Stomach (tissue), 9 donors: ENCODE measurements around the gene RAB4A. TPM values are rescaled to one million over a fixed set of nuclear protein-coding genes. Genes with fewer than 3 reads are reported as not detected.

ENCODE experiments used
- DNase-seq, 2 donors: peaks; one replicate each; pipeline versions ENCODE4 v3.0.0 to v3.0.0-alpha.2; 2013 to 2019
- H3K27ac ChIP-seq, 5 donors: fragments of 200-600 bp in 4 of 5; sonication (generic) in 4 of 5; one replicate each; pipeline ENCODE4 v1.5.1; 2013 to 2019; ENCODE audit warnings: mild to moderate bottlenecking in 1 of 5, moderate library complexity in 1 of 5
- H3K27me3 ChIP-seq, 3 donors: fragments of 200-600 bp; sonication (generic); one replicate each; pipeline ENCODE4 v1.5.1; 2017 to 2019; ENCODE audit warnings: mixed run types in 1 of 3
- H3K36me3 ChIP-seq, 4 donors: fragments of 200-600 bp; sonication (generic); 1 replicate in 3 of 4; 2 replicates in 1 of 4; pipeline ENCODE4 v1.5.1; 2016 to 2019
- H3K4me1 ChIP-seq, 4 donors: fragments of 200-600 bp; sonication (generic); one replicate each; pipeline ENCODE4 v1.5.1; 2016 to 2019
- H3K4me3 ChIP-seq, 4 donors: fragments of 200-600 bp; sonication (generic) in 3 of 4; one replicate each; pipeline ENCODE4 v1.5.1; 2016 to 2019; ENCODE audit warnings: mild to moderate bottlenecking in 1 of 4
- H3K9me3 ChIP-seq, 4 donors: fragments of 200-600 bp; sonication (generic); one replicate each; pipeline ENCODE4 v1.5.1; 2016 to 2019
- CTCF ChIP-seq, 7 experiments: fragments of 450-650 bp in 4 of 7; fragments of 200-600 bp in 3 of 7; sonication (generic) in 3 of 7; IDR thresholded peaks; one replicate each; pipeline ENCODE4 v1.5.1; 2016 to 2019; ENCODE audit warnings: antibody characterized with exemption in 7 of 7, control low read depth in 2 of 7, mild to moderate bottlenecking in 1 of 7
- EP300 ChIP-seq: sonication (generic); formaldehyde crosslinking; IDR thresholded peaks from one replicate; pipeline ENCODE4 v1.6.1; 2017; ENCODE audit warnings: antibody characterized with exemption
- POLR2A ChIP-seq, 4 donors: fragments of 450-650 bp; IDR thresholded peaks; one replicate each; pipeline ENCODE4 v1.6.1; 2016; ENCODE audit warnings: antibody characterized with exemption in 4 of 4, control low read depth in 2 of 4, mild to moderate bottlenecking in 1 of 4, moderate library complexity in 1 of 4
- POLR2AphosphoS5 ChIP-seq, 3 donors: sonication (generic); formaldehyde crosslinking; IDR thresholded peaks; one replicate each; pipeline ENCODE4 v1.6.1; 2016; ENCODE audit warnings: antibody characterized with exemption in 3 of 3
- WGBS, 5 donors: extraction: QIAGEN DNeasy Blood & Tissue Kit in 3 of 5; methylation state at CpG; one replicate each; pipeline versions ENCODE4 v1.1.5 to v1.1.7; 2013 to 2018; 5-methylcytosine and 5-hydroxymethylcytosine counted together
- intact Hi-C: fragments of 100-400 bp; cut with DNase I; formaldehyde crosslinking; loops from one replicate; pipeline ENCODE4 v1.15.1; 2023; ENCODE audit warnings: low total_unique reads
- polyA plus RNA-seq, 3 donors: library from polyadenylated mRNA; stranded (reverse); fragments of 200-250 nt; gene quantifications; one replicate each; pipeline ENCODE4 v1.2.3, GENCODE V29; 2013
- total RNA-seq, 5 donors: library from RNA; depleted of rRNA; stranded (reverse); fragments of >200 nt; gene quantifications; one replicate each; pipeline versions ENCODE4 v1.1.0 to v1.2.3, GENCODE V29; 2014 to 2016
- donor health status: healthy with polysubstance abuse.
- donor health status: Bipolar disorder and iron deficiency.
- donor health status: healthy.

The RAB4A gene
- total and polyA plus RNA-seq, 8 donors: 24.1 to 277 (median 46.8) TPM

DNA sequence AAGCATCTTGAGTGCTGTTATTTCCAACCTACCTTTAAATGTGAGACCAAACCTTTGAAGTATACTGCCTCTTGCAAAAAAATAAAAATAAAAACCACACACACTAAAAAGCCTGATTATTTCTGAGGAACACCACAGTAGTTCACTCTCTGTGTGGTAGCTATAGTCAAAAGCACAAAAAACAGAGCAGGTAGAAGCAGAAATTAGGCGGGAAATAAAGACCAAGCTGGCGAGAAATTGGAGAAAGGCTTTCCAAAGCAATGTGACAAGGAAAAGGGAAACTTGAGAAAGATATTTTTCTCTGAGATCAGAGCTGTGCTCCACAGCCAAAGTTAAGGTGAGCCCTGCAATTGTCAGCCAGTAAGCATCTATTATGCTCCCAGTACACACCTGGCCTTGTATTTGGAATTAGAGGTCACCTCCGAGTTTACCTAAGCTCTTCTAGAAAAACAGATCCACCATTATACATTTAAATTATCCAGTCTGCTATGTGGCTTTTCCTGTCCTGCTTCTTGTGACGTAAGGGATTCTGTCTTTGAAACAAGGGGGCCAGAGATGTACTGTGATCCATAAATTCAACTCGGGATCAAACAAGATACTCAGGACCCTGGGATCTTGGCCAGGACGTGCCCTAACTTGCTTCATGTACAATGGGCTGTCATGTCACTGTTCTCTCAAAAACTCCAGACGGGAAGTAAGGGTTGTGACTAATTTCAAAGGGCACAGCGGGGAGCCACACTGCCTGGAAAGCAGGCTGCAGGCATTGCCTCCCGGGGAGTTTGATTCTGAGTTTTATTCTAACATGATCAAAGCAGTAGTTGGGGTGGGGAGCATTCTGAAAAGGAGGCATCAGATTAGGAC lies 39.8 kb upstream of the RAB4A start:
- intact Hi-C loops: no loop called here
- no peak for DNase-seq
- Histone ChIP-seq H3K36me3 (no peaks in the 10 kb centered on the region), H3K9me3 (no peaks in the 10 kb centered on the region), H3K27me3 (peaks cover 0 to 12% (median 0%) of the 10 kb centered on the region in 3 donors), H3K4me3 (no peak overlapping the region), H3K4me1 (peaks cover 25 to 52% (median 41%) of the 10 kb centered on the region in 4 donors), H3K27ac (peak overlapping the region in 2 of 5 donors; percentile 85 to 87)
- WGBS, 5 donors: 67 to 87% (median 82%) methylated on average over 9 of the region's 9 CpGs
- TF ChIP-seq POLR2AphosphoS5 (IDR thresholded peaks at IDR 0.05) (no peak), POLR2A (IDR thresholded peaks at IDR 0.05) (no peak)

- H3K9me3 ChIP-seq: no peaks in the 10 kb centered on the region
- peaks cover 0 to 12% (median 0%) of the 10 kb centered on the region in 3 donors for H3K27me3 ChIP-seq
- WGBS, 5 donors: 80 to 93% (median 88%) methylated on average over 3 of the region's 3 CpGs
- H3K36me3 ChIP-seq: no peaks in the 10 kb centered on the region
- TF ChIP-seq POLR2A (IDR thresholded peaks at IDR 0.05) (no peak), EP300 (no peak), CTCF (IDR thresholded peaks at IDR 0.05) (no peak), POLR2AphosphoS5 (IDR thresholded peaks at IDR 0.05) (no peak)
- no peak overlapping the region for H3K4me3 ChIP-seq
- intact Hi-C loops: no loop called here
- H3K4me1 ChIP-seq: peaks cover 25 to 51% (median 41%) of the 10 kb centered on the region in 4 donors
- DNase-seq: no peak
- H3K27ac ChIP-seq: peak overlapping the region in 1 of 5 donors; percentile 87
These were observed 39.2 kb upstream of the RAB4A start for GRCh38 chr1:229231754-229232119.

DNA sequence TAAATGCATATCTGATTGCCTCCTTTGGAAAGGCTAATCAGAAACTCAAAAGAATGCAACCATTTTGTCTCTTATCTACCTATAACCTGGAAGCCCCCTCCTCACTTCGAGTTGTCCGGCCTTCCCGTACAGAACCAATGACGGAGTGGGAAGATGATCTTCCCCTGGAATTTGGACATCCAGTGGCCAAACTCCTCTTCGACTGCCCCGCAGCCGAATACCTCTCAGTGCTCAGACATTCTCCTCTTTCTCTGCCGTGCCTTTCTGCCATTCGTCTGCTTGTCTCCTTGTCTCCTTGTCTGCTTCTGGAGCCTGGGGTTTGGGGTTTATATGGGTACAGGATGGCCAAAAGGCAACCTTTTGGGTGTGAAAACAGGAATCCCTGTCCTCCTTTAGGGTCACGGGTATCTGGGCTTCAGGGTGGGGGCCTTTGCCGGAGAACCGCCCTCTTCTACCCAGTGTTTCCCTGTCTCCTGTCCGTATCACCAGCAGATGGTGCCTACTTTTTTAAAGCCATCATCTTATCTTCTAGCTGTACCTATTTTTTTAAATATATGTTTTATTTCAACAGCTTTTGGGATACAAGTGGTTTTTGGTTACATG lies 35.9 kb upstream of the RAB4A start:
- H3K9me3 ChIP-seq: no peaks in the 10 kb centered on the region
- TF ChIP-seq POLR2AphosphoS5 (IDR thresholded peaks at IDR 0.05): no peak
- no peak for TF ChIP-seq POLR2A (IDR thresholded peaks at IDR 0.05)
- no peak for TF ChIP-seq CTCF (IDR thresholded peaks at IDR 0.05)
- TF ChIP-seq EP300: no peak
- no peak for DNase-seq
- H3K36me3 ChIP-seq: no peaks in the 10 kb centered on the region
- intact Hi-C loops: no loop called here
- H3K4me1 ChIP-seq: peaks cover 9 to 19% (median 19%) of the 10 kb centered on the region in 4 donors
- H3K4me3 ChIP-seq: no peak overlapping the region
- H3K27ac ChIP-seq: no peak overlapping the region
- H3K27me3 ChIP-seq: peaks cover 0 to 12% (median 0%) of the 10 kb centered on the region in 3 donors
- WGBS, 5 donors: 85 to 92% (median 89%) methylated on average over 13 of the region's 13 CpGs

- no peaks in the 10 kb centered on the region for H3K4me1 ChIP-seq
- intact Hi-C loops: no loop called here
- H3K4me3 ChIP-seq: no peak overlapping the region
- TF ChIP-seq POLR2AphosphoS5 (IDR thresholded peaks at IDR 0.05) (no peak), POLR2A (IDR thresholded peaks at IDR 0.05) (no peak), CTCF (IDR thresholded peaks at IDR 0.05) (no peak), EP300 (no peak)
- no peaks in the 10 kb centered on the region for H3K9me3 ChIP-seq
- WGBS, 5 donors: 9 to 56% (median 42%) methylated on average over 2 of the region's 2 CpGs
- no peaks in the 10 kb centered on the region for H3K36me3 ChIP-seq
- no peak overlapping the region for H3K27ac ChIP-seq
- no peak for DNase-seq
- peaks cover 0 to 12% (median 0%) of the 10 kb centered on the region in 3 donors for H3K27me3 ChIP-seq
These were observed 33.6 kb upstream of the RAB4A start for GRCh38 chr1:229237320-229237719.
